GM23338 (cell line): ENCODE data around the gene YWHAQ. TPM values are rescaled to one million over a fixed set of nuclear protein-coding genes. Genes with fewer than 3 reads are reported as not detected.

Source experiments
- ATAC-seq: fragments of 200-7000 bp; cut with Tn5 transposase; 3 replicates; pipeline ENCODE4 v1.9.1; 2020
- DNase-seq: peaks from one replicate; pipeline ENCODE4 v3.0.0-alpha.2; 2015; ENCODE audit warnings: low spot score
- H2AFZ ChIP-seq: fragments of 200-600 bp; sonication (generic); 2 replicates; pipeline ENCODE4 v1.8.0; 2016; ENCODE audit warnings: antibody characterized with exemption, mild to moderate bottlenecking, moderate library complexity
- H3F3A ChIP-seq: fragments of 200-600 bp; sonication (generic); replicated peaks from 2 replicates; pipeline ENCODE4 v1.8.0; 2017; ENCODE audit warnings: antibody characterized with exemption, mixed run types, low read depth
- H3K27ac ChIP-seq: fragments of 200-600 bp; sonication (generic); 2 replicates; pipeline ENCODE4 v1.6.1; 2016; ENCODE audit warnings: low read depth
- H3K27me3 ChIP-seq: fragments of 200-600 bp; sonication (generic); 2 replicates; pipeline ENCODE4 v1.8.0; 2016; ENCODE audit warnings: mild to moderate bottlenecking, mixed run types, moderate library complexity; ENCODE audit not compliant: insufficient read depth
- H3K36me3 ChIP-seq: fragments of 200-600 bp; sonication (generic); 2 replicates; pipeline ENCODE4 v1.8.0; 2016; ENCODE audit warnings: mild to moderate bottlenecking; ENCODE audit not compliant: insufficient read depth
- H3K4me1 ChIP-seq: fragments of 200-600 bp; sonication (generic); 2 replicates; pipeline ENCODE4 v1.8.0; 2016; ENCODE audit warnings: mild to moderate bottlenecking, moderate library complexity; ENCODE audit not compliant: insufficient read depth
- H3K4me2 ChIP-seq: fragments of 200-600 bp; sonication (generic); 2 replicates; pipeline ENCODE4 v1.7.1; 2017; ENCODE audit warnings: mixed run types
- H3K4me3 ChIP-seq: fragments of 200-600 bp; sonication (generic); 2 replicates; pipeline ENCODE4 v1.6.1; 2016; ENCODE audit warnings: mixed run types
- H3K79me2 ChIP-seq: fragments of 200-600 bp; sonication (generic); replicated peaks from 2 replicates; pipeline ENCODE4 v1.8.0; 2017; ENCODE audit warnings: mild to moderate bottlenecking; ENCODE audit not compliant: insufficient read depth
- H3K9me2 ChIP-seq: fragments of 200-600 bp; sonication (generic); 2 replicates; pipeline ENCODE4 v1.8.0; 2017; ENCODE audit not compliant: insufficient read depth
- H4K20me1 ChIP-seq: fragments of 200-600 bp; sonication (generic); replicated peaks from 2 replicates; pipeline ENCODE4 v1.8.0; 2017; ENCODE audit warnings: mild to moderate bottlenecking; ENCODE audit not compliant: insufficient read depth
- H3K27ac Mint-ChIP-seq: 2 replicates; pipeline ENCODE4 v1.8.0; 2020; ENCODE audit warnings: inconsistent platforms, mild to moderate bottlenecking, moderate library complexity, mixed read lengths
- H3K27me3 Mint-ChIP-seq: 3 replicates; pipeline ENCODE4 v1.8.0; 2022; ENCODE audit warnings: low read depth, mild to moderate bottlenecking, moderate library complexity, mixed read lengths, inconsistent platforms; ENCODE audit not compliant: insufficient read depth, poor library complexity
- H3K36me3 Mint-ChIP-seq: 3 replicates; pipeline ENCODE4 v1.8.0; 2021; ENCODE audit warnings: low read depth, mild to moderate bottlenecking, inconsistent platforms, moderate library complexity, mixed read lengths
- H3K4me1 Mint-ChIP-seq: 3 replicates; pipeline ENCODE4 v1.8.0; 2020; ENCODE audit warnings: mild to moderate bottlenecking, inconsistent platforms, mixed read lengths
- H3K4me3 Mint-ChIP-seq: 3 replicates; pipeline ENCODE4 v1.8.0; 2021; ENCODE audit warnings: moderate library complexity, mild to moderate bottlenecking, inconsistent platforms, mixed read lengths
- H3K9me3 Mint-ChIP-seq: 3 replicates; pipeline ENCODE4 v1.8.0; 2020; ENCODE audit warnings: moderate library complexity, mild to moderate bottlenecking, inconsistent platforms, mixed read lengths
- CREB1 ChIP-seq: fragments of 250-450 bp; sonication (Bioruptor Pico); IDR thresholded peaks from 2 replicates; pipeline ENCODE4 v1.5.0; 2020; ENCODE audit warnings: low read depth, mild to moderate bottlenecking, moderate library complexity
- CTCF ChIP-seq, 2 experiments: fragments of 200-600 bp in 1 of 2; sonication (generic) in 1 of 2; conservative IDR thresholded peaks; 2 replicates each; pipeline versions ENCODE4 v1.5.1 to v1.6.1; 2016 to 2017; ENCODE audit warnings: antibody characterized with exemption in 2 of 2, low read depth in 2 of 2, mild to moderate bottlenecking in 2 of 2, moderate library complexity in 1 of 2
- EZH2 ChIP-seq: fragments of 200-600 bp; sonication (generic); IDR thresholded peaks from one replicate; pipeline ENCODE4 v1.8.0; 2017; ENCODE audit warnings: antibody characterized with exemption, mild to moderate bottlenecking, low read depth; ENCODE audit not compliant: unreplicated experiment
- EZH2phosphoT487 ChIP-seq: fragments of 200-600 bp; sonication (generic); IDR thresholded peaks from one replicate; pipeline ENCODE4 v1.8.1; 2018; ENCODE audit warnings: antibody characterized with exemption; ENCODE audit not compliant: unreplicated experiment
- JUNB ChIP-seq: IDR thresholded peaks from one replicate; pipeline ENCODE4 v1.6.1; 2016; ENCODE audit warnings: antibody characterized with exemption; ENCODE audit not compliant: unreplicated experiment
- NANOG ChIP-seq: IDR thresholded peaks from 2 replicates; pipeline ENCODE4 v1.6.1; 2016; ENCODE audit warnings: antibody characterized with exemption, borderline replicate concordance
- POLR2AphosphoS5 ChIP-seq: IDR thresholded peaks from 2 replicates; pipeline ENCODE4 v1.6.1; 2016; ENCODE audit warnings: antibody characterized with exemption, low read depth
- REST ChIP-seq: IDR thresholded peaks from one replicate; pipeline ENCODE4 v1.6.1; 2018; ENCODE audit warnings: antibody characterized with exemption; ENCODE audit not compliant: unreplicated experiment
- STAT1 ChIP-seq: IDR thresholded peaks from one replicate; pipeline ENCODE4 v1.6.1; 2016; ENCODE audit warnings: antibody characterized with exemption; ENCODE audit not compliant: unreplicated experiment
- ZNF114 ChIP-seq: fragments of 250-450 bp; sonication (Bioruptor Pico); IDR thresholded peaks from 2 replicates; pipeline ENCODE4 v1.5.0; 2020; ENCODE audit warnings: mild to moderate bottlenecking, moderate library complexity
- ZNF331 ChIP-seq: fragments of 250-450 bp; sonication (Bioruptor Pico); IDR thresholded peaks from 2 replicates; pipeline ENCODE4 v1.5.0; 2020; ENCODE audit warnings: low read depth, mild to moderate bottlenecking, moderate library complexity
- polyA plus RNA-seq: library from polyadenylated mRNA; unstranded; fragments of >200 nt; fragmentation: Nextera tagmentation; extraction: Ambion mirVana; gene quantifications from 2 replicates; pipeline ENCODE4 v1.2.1, GENCODE V29; 2016
- total RNA-seq: library from RNA; depleted of rRNA; stranded (reverse); fragments of >200 nt; shearing (Covaris generic); gene quantifications from 2 replicates; pipeline ENCODE4 v1.2.3, GENCODE V29; 2014
- TF ChIP-seq, protein P1 (sequence below): IDR thresholded peaks from 2 replicates; pipeline ENCODE4 v1.6.1; 2016; ENCODE audit warnings: antibody characterized with exemption

YWHAQ gene
- total and polyA plus RNA-seq, 2 experiments from 2014 or later = 295 to 464 TPM

- no peak for DNase-seq
- H3K4me2 ChIP-seq = no peak overlapping the region
- peaks cover 10% of the 10 kb centered on the region for H3K4me1 ChIP-seq
- no peak for TF ChIP-seq STAT1
- no peak for TF ChIP-seq EZH2phosphoT487
- no peak for TF ChIP-seq POLR2AphosphoS5
- no peak for TF ChIP-seq ZNF331 (CRISPR knock-in tag)
- no peak for TF ChIP-seq CREB1 (CRISPR knock-in tag)
- TF ChIP-seq NANOG = no peak
- TF ChIP-seq, protein P1, sequence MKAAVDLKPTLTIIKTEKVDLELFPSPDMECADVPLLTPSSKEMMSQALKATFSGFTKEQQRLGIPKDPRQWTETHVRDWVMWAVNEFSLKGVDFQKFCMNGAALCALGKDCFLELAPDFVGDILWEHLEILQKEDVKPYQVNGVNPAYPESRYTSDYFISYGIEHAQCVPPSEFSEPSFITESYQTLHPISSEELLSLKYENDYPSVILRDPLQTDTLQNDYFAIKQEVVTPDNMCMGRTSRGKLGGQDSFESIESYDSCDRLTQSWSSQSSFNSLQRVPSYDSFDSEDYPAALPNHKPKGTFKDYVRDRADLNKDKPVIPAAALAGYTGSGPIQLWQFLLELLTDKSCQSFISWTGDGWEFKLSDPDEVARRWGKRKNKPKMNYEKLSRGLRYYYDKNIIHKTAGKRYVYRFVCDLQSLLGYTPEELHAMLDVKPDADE = no peak
- H3K4me3 ChIP-seq = no peak overlapping the region
- Mint-ChIP-seq H3K4me1 (peaks cover 34% of the 10 kb centered on the region), H3K27ac (peak overlapping the region; percentile 57; the same call in 1 of the 2 replicates), H3K4me3 (no peak overlapping the region), H3K36me3 (no peaks in the 10 kb centered on the region), H3K27me3 (no peaks in the 10 kb centered on the region), H3K9me3 (no peaks in the 10 kb centered on the region)
- H3K79me2 ChIP-seq = peaks cover 100% of the 10 kb centered on the region
- no peaks in the 10 kb centered on the region for H3K36me3 ChIP-seq
- peaks cover 28% of the 10 kb centered on the region for H4K20me1 ChIP-seq
- H3K9me2 ChIP-seq = no peaks in the 10 kb centered on the region
- ATAC-seq = no peak
- H3F3A ChIP-seq = no peaks in the 10 kb centered on the region
- H3K27ac ChIP-seq = no peak overlapping the region
- H3K27me3 ChIP-seq = no peaks in the 10 kb centered on the region
- no peak overlapping the region for H2AFZ ChIP-seq
Observed at GRCh38 chr2:9548506-9548905, 82.3 kb downstream of the YWHAQ start.

GRCh38 chr2:9547262-9547991 lies 83.4 kb downstream of the YWHAQ start:
- no peaks in the 10 kb centered on the region for H3K36me3 ChIP-seq
- H3K27me3 ChIP-seq = no peaks in the 10 kb centered on the region
- Mint-ChIP-seq H3K36me3 (no peaks in the 10 kb centered on the region), H3K27ac (peak overlapping the region; percentile 51), H3K27me3 (no peaks in the 10 kb centered on the region), H3K9me3 (no peaks in the 10 kb centered on the region), H3K4me3 (no peak overlapping the region; the same call in 2 of the 3 replicates), H3K4me1 (peaks cover 29% of the 10 kb centered on the region)
- no peak overlapping the region for H3K4me2 ChIP-seq
- H3F3A ChIP-seq = no peaks in the 10 kb centered on the region
- no peaks in the 10 kb centered on the region for H3K9me2 ChIP-seq
- peaks cover 8% of the 10 kb centered on the region for H3K4me1 ChIP-seq
- no peak overlapping the region for H2AFZ ChIP-seq
- H3K79me2 ChIP-seq = peaks cover 95% of the 10 kb centered on the region
- peak; percentile 65 for ATAC-seq
- H3K27ac ChIP-seq = no peak overlapping the region
- DNase-seq = peak; percentile 24
- H3K4me3 ChIP-seq = no peak overlapping the region
- H4K20me1 ChIP-seq = peaks cover 20% of the 10 kb centered on the region; the same call in 1 of the 2 replicates
- TF ChIP-seq ZNF331 (CRISPR knock-in tag) (no peak), ZNF114 (CRISPR knock-in tag) (no peak), POLR2AphosphoS5 (no peak), EZH2 (no peak), CTCF (conservative IDR thresholded peaks at IDR 0.05; ENCODE audit: low read depth in 2 of 2) (no peak), CREB1 (CRISPR knock-in tag) (no peak), STAT1 (no peak), NANOG (no peak), EZH2phosphoT487 (no peak), REST (no peak), JUNB (no peak)
- TF ChIP-seq, protein P1 = no peak
